ENCODE results near the gene LRRC8E.

DNA sequence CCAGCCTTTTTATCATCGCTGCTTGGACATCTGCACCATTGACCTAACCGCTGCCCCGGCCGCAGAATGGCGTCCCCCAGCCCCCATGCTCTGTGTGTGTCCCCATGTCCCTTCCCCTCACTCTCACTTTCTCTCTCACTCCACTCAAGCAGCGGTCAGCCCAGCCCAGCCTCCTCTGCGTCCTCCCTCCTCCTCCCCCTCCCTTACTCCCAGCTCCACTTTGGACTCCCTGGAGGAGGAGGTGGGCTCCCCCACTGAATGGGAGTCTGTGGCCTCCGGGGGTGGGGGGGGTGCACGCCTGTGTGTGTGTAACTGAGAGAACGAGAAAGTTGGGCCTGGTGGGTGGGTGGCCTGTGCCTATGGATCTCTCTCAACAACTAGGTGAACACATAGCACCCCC is 17.5 kb downstream of the LRRC8E start:
- TF ChIP-seq POLR2A (IDR thresholded peaks at IDR 0.05; ENCODE audit: low read depth, low read length) (no peak), POLR2AphosphoS5 (IDR thresholded peaks at IDR 0.05; ENCODE audit: low read depth, low read length) (no peak), POU2F2 (IDR thresholded peaks at IDR 0.05; ENCODE audit: low read depth, low read length) (no peak), TAF1 (IDR thresholded peaks at IDR 0.05; ENCODE audit: low read depth, low read length) (no peak), SPI1 (IDR thresholded peaks at IDR 0.05; ENCODE audit: low read depth, low read length) (no peak)
